Activated CD4-positive, alpha-beta T cell treated with anti-CD3 and anti-CD28 coated beads, Interleukin-2, amount 50 U/mL, for 1 hour (primary cell): Measurements from ENCODE around the gene DEFB121.

ENCODE experiments used
- DNase-seq: peaks from one replicate; pipeline ENCODE4 v3.0.0-alpha.2; 2020

DEFB121 gene

DNA sequence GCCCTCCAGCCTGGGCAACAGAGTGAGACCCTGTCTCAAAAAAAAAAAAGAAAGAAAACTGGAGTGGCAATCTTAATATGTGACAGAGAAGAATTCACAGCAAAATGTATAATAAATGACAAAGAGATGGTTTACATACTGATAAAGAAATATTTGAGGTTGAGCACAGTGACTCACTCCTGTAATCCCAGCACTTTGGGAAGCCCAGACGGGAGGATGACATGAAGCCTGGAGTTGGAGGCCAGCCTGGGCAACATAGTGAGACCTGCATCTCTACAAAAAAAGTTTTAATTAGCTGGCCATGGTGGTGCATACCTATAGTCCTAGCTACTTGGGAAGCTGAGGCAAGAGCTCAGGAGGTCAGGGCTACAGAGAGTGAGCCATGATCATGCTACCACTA lies 50.0 kb downstream of the DEFB121 start:
- no peak for DNase-seq
